Kidney glomerular epithelial cell (primary cell): ENCODE measurements around the gene EIF4G3.
"Not testable (repeated sequence)": the region's sequence is repeated elsewhere in the genome, so short reads cannot be mapped to it uniquely, and the experiment has no call there.

Source experiments
- DNase-seq: peaks from one replicate; lab custom pipeline; 2025; lab: John Stamatoyannopoulos, UW

Gene EIF4G3

DNA sequence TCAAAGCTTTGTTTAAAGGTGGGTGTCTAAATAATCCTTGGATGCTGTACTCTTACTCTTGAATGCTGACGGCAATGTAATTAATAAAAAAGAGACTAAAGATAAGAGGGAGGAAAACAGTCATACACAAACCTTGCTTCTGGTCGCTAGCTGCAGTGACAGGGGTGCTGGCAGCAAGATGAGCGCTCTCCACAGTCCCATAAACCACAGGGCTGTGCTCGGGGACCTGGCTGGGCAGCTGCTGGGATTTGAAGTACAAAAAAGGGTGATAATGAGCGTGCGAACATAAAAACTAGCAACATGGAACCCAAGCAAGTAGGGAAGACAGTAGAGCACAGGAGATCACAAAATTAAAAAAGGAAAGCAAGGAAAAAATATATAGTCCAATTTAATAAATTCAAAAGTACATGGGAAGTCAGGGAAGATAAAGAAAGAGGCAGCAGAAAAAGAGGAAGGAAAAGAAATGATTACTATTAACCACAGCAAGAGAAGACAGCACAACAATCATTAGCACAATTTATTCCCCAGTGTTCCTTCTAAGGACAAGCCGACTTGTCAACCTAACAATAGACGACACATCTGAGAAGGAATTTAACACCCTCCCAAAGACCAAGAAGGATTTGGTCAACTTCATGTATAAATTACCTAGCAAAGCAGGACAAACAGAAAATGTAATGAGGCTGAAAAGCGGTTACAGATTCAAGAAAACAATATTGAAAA is 226.7 kb downstream of the EIF4G3 start:
- no peak for DNase-seq

DNA sequence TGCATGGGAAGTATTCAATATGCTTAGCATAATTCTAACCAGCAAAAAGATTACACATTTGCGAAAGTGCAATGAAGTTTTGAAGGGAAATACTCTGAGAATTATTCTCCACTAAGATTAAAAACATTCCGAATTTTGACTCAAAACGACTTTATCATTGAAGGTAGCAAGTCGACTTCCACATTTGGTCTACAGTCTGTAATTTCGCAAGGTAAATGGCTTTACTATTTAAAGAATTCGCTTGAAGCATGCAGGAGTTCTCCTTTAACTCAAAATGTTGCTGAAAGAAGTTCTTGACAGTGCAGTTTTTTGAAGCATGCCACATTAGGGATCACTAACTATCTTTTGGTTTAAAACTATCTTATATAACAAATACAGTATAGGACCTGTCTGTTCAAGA is 228.6 kb downstream of the EIF4G3 start:
- no peak for DNase-seq

DNA sequence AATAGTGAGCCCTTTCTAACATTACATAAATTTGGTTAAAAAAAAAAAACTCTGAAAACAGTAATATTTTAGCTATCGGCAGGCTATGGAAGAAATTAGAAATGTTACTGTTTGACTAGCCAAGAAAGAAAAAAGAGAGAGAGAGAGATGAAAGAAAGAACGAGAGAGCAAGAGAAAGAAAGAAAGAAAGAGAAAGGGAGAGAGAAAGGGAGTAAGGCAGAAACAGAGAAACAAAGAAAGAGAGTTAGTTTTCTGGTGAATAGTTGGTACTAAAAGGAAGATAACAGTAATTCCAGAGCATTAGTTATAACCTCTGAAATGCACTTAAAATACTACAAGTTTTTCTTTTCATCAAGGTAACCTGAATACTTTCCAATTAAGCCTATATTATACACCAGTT is 229.3 kb downstream of the EIF4G3 start:
- DNase-seq = no peak

DNA sequence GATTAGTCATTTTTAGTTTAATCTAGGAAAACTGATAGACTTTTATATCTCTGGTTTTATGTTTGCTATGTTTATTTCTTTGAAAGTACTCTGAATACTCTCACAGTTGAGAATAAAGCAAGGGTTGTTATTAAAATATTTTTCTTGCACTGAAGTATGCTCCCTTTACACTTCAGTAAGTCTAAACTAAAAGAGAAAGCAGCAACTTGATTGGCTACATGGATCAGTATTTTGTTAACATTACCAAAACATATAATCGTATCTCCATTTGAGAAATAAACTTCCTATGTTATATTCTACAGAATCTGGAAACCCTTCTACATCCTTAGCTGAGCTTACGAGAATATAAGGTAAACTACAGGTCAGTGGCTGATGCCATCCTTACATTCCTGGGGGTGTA is 240.1 kb downstream of the EIF4G3 start:
- peak; percentile 8 for DNase-seq

DNA sequence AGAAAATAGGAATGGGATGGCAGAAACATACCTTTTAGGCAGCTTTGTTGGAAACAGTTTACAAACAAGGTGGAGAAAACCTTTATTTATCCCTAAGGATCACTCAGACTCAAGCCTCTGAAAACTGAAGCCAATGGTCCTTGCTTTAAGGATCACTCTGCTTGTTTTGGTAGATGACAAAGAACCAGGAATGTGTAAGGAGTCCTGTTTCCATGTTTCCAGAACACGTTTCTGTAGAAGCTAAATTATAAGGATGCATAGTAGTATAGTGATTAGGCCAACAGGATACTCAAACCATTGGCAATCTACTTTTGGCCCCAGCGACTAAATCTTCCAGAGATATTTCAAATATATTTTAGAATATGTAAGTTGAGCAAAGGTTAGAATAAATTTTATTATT is 240.5 kb downstream of the EIF4G3 start:
- no peak for DNase-seq

DNA sequence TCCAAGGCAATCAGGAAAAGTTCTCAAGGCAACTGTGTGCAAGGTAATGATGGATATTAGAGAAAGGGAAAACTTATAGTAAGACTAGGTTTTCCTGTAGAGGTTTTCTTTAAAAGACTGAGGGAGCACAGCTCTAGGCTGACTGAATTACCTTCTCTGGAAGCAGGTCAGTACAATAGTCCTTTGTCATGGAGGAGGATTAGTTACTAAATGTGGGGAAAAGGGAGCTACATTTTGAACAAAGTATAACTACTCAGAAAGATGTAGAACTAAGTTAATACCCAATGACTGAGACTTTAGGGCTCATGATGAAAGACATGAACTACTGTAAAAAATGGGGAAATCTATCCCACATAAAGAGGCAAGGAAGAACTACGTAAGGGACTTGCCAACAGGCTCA is 241.0 kb downstream of the EIF4G3 start:
- DNase-seq = no peak

DNA sequence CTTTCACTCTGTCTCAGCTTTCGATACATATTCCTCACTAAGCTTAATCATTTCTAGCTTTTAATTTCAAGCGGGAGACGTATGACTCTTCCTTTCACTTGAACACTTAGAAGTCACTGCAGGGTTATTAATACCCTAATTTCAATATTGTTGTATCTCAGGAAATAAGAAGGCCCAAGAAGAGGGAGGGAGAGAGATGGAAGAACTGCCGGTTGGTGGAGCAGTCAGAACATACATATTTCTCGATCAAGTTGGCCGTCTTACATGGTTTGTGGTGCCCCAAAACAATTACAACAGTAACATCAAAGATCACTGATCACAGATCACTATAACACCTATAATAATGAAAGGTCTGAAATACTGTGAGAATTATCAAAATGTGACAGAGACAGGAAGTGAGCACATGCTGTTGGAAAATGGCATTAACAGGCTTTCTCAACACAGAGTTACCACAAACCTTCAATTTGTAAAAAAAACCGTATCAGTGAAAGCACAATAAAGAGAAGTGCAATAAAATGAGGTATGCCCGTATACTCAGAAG is 244.2 kb downstream of the EIF4G3 start:
- no peak for DNase-seq

DNA sequence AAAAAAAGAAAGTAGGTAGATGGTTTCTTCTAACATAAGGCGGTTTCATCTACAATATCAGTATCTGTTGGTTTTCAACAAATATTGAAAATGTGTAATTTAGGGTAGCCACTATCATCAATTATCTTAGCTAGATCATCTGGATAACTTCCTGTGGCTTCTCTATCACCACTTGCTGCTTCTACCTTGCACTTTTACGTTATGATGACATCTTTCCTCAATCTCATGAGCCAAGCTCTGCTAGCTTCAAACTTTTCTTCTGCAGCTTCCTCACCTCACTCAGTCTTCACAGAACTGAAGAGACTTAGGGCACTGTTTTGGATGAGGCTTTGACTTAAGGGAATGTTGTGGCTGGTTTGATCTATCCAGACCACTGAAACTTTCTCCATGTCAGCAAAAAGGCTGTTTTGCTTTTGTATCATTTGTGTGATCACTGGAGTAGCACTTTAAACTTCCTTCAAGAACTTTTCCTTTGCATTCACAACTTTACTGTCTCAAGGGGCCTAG is 244.7 kb downstream of the EIF4G3 start:
- no peak for DNase-seq

DNA sequence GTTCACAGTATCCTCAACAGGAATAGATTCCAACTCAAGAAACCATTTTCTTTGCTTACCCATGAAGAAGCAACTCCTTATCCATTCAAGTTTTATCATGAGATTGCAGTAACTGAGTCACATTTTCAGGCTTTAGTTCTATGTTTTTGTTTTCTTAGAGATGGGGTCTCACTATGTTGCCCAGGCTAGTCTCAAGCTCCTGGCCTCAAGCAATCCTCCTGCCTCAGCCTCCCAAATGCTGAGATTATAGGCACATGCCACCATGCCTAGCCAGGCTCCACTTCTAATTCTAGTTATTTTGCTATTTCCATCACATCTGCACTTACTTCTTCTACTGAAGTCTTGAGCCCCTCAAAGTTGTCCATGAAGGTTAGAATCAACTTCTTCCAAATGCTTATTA is 246.3 kb downstream of the EIF4G3 start:
- no peak for DNase-seq

DNA sequence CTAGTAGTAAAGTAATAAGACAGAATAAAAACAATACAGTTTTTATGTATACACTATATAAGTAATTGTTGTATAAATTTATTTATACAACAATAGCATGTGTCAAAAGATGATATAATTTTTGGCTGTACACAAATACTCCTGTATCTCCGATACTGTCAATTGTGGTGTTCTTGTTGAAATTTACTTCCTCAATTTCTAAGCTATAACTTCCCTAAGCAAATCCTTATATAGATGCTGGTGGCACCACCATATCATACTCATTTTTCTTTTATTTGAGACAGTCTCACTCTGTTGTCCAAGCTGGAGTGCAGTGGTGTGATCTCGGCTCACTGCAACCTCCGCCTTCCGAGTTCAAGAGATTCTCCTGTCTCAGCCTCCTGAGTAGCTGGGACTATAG is 248.6 kb downstream of the EIF4G3 start:
- no peak for DNase-seq

DNA sequence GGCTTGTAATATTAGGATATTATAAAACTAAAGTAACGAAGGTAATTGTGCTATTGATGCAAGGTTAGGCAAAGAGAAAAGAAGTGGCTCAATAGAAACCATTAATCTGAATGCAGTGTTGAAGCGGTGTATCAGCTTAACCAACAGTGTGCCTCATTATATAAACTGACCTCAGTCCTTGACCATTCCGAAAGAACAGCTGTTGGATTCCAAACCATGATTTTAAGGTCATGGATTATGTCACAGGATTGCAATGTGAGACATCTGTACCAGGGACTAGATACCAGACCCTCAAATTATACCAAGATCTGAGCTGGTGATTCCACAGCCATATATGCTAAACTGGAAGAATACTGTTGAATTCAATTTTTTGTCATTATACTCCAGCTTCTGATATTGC is 255.4 kb downstream of the EIF4G3 start:
- no peak for DNase-seq

DNA sequence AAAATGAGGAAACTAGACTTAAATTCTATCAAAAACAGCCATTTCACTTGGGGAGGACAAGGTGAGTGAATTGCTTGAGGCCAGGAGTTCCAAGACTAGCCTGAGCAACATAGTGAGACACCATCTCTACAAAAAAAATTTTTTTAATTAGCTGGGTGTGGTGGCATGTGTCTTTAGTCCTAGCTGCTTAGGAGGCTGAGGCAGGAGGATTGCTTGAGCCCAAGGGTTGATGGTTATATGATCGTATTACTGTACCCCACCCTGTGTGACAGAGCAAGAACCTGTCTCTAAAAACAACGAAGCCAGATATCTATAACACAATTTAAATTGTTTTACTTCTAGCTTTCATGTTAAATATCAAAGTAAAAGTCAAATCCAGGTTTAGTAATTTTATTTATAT is 263.5 kb downstream of the EIF4G3 start:
- no peak for DNase-seq

DNA sequence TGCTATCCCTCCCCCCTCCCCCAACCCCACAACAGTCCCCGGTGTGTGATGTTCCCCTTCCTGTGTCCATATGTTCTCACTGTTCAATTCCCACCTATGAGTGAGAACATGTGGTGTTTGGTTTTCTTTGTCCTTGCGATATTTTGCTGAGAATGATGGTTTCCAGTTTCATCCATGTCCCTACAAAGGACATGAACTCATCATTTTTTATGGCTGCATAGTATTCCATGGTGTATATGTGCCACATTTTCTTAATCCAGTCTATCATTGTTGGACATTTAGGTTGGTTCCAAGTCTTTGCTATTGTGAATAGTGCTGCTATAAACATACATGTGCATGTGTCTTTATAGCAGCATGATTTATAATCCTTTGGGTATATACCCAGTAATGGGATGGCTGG is 269.2 kb downstream of the EIF4G3 start:
- DNase-seq = not testable (repeated sequence)

DNA sequence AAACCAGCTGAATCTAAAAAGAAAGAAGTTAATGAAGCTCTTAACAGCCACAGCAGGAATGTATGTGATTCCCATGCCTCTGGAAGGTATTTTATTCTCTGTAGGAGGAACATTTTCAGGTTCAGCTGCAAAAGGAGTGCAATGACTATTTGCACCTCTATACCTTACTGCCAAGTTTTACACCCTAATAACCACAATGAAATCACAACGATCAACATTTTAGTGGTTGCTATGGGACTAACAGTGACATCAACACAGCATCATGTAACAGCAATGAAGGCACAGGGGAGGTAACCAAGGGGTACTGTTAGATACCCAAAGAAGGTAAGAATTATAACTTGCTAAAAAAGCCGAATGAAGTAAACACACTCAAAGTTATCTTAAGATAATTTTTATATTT is 273.3 kb downstream of the EIF4G3 start:
- peak; percentile 17 for DNase-seq

DNA sequence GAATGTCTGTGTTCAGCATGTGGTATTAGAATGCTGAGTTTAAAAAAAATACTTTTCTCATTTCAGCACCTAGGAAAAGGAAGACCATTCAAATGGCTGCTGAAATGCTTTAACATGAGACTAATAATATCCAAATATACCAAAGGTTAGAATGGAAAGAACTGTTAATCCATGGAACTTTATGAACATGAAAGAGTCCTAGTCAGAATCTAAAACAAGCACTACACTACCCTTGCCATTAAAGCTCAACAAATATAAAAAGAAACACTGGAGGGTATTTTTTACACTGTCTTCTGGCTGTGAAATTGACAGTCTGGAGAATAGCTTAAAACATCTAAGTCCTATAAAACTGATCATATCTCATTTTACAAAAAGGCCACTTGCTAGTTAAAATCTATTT is 276.6 kb downstream of the EIF4G3 start:
- no peak for DNase-seq

DNA sequence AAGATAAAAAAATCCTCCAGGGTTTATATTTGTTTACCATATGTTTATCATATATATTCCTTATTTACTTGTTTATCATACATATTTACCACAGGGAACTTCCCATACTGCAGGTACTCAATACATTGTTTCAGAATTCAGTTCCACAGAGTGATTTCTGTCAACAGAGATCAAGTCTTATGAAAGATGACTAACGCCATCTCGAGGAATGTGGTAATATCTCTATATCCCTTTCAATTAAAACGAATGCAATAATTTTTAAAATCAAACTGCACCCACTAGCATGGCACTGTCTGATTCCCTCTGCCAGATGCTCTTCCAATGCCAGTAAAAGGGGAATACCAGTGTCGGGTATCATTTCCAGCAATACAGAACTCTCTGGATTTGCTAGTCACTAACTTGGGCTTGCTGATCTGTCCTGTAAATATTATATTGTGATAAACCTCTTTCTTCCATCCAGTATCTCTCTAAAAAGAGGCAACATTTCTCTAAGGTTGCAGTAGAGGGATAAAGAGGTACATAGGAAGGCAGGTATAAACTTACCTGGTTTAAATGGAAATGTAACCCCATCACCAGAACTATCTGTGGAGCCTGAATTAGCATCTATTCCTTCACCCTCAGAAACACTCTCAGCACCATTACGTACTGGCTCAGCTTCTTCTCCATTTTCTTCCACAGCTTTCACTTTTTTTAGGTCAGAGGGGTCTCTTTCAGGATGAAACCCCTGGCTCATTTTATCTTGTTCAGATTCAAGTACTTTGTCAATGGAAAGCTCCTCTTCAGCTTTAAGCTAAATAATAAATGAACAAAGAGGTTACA is 277.3 kb downstream of the EIF4G3 start:
- no peak for DNase-seq

DNA sequence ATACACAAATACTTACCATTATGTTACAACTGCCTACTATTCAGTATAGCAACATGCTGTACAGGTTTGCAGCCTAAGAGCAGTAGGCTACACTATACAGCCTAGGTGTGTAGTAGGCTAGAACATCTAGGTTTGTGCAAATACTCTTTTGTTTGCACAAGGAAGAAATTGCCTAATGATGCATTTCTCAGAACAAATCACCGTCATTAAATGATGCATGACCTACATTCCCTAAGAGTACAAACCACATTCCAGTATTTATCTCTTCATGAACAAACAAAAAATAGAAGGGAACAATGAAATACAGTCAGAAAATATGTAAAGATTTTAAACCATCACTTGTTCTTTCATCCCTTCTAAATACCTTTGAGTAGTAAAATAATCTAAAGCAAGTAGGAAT is 279.9 kb downstream of the EIF4G3 start:
- DNase-seq = peak; percentile 34

DNA sequence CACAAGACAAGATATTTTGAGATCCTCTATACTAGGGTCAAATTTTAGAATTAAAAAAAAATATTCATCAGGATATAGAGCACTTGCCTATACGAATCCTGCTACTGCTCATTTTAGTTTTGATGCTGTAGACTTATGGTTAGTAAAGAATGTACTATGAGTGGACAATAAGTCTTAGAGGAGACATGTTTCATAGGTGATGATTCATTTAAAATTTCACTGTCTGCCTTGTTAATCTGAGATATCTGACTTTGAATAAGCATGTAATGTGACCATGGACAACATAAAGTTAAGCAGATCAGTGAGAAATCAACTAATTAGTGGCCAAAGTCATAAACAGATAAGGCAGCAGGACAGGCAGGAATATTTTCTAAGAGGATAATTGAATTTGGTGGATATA is 282.8 kb downstream of the EIF4G3 start:
- DNase-seq = no peak

DNA sequence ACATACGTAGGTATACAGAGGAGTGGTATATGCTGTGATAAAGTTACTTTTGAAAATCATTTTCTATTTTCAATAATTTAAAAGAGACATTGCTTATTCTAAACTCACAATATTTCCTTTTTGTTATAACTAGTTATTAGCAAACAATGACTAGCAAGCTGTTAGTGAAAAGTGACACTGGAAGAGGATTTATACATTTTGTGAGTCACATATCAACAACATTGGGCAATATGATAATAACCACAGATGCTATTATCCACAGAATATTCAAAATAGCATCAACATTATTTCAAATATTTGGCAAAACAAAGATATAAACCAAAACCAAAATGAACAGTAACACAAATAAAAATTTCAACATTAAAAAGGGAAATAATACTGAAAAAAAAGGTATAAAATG is 285.6 kb downstream of the EIF4G3 start:
- no peak for DNase-seq

DNA sequence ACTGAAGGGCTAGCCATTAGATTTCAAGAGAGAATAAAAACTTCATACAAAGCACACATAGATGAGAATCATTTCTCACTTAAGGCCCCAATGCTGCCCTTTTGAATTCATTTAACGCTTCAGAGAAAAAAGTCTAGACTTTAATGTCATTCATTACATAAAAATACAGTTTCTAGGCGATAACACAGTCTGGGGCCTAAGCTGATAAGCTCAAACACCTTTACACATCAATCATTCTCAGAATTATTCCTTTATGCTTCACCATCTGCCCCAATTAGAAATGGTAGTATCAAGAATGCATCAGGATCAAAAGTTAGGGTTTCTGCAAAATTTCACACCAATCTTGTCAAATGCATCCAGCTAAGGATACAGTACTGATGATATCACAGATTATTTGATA is 289.5 kb downstream of the EIF4G3 start:
- DNase-seq = no peak

DNA sequence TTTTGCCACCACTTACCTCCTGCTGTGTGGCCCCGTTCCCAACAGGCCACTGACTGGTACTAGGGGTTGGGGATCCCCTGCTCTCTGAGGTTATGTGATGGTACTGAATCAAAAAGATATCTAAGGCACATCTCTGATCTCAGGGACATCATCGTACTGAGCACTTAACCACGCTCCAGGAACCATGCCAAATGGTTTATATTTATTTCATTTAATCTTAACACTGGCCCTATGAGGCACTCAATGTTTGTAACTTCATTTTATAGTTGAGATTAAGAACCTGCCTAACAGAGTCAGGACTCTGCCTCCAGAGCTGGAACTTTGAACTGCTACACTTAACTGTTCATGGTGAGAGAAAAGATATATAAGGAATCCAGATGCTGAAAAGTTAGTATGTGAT is 291.6 kb downstream of the EIF4G3 start:
- no peak for DNase-seq

DNA sequence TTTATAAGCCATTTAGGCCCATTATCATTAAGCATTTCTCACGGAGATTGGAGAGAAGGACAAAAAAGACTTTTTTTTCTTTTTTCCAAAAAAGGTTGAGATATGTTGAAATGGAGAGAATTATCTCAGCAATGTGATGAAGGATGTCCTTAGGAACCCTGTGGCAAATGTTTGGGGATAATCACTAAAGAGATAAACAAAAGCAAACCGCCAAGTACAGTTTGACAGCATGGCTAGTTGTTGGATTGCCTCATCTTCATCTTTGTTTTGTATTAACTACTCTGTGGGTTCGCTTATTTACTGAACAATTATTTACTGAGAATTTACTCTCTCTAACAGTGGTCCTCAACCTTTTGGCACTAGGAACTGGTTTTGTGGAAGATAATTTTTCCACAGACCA is 292.2 kb downstream of the EIF4G3 start:
- DNase-seq = no peak

DNA sequence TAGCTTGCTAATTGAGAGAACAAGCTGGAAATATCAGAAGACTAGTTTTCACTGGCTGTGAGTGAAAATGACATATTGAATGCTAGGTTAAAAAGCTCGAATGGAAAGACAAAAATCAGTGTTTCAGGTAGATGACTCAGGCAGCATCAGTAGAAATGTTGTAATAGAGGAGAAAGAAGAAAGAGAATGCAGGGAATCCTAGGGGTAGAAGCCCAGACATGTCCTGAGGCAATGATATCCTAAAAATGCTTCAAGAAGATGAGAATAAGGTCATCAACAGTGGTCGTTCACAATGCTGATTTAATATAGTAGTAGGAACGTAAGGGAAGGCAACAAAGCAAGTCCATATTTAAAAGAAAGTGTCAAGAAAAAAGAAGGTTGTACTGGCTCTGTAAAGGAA is 292.9 kb downstream of the EIF4G3 start:
- no peak for DNase-seq
